HG02885 (cell line): ENCODE data around the gene SNU13.
"Not testable (repeated sequence)": the region's sequence is repeated elsewhere in the genome, so short reads cannot be mapped to it uniquely, and the experiment has no call there.

Experiments used
- ATAC-seq: cut with Tn5 transposase; IDR thresholded peaks from one replicate; pipeline ENCODE4 v1.9.1; 2021; ENCODE audit warnings: mild to moderate bottlenecking; ENCODE audit not compliant: unreplicated experiment, poor library complexity

Gene SNU13

DNA sequence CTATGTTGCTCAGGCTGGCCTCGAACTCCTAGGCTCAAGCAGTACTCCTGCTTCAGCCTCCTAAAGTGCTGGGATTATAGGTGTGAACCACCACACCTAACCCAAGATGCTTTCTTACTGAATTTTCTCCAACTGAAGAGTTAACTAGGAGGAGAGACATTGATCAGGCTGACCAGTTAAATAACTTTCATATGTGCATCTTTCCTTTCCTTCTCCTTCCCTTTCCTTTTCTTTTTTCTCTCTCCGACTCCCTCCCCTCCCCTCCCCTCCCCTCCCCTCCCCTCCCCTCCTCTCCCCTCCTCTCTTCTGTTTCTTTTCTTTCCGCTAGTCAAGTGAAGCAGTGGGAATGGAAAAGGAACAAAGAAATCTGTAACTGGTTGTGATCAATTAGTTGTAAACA lies 40.9 kb downstream of the SNU13 start:
- ATAC-seq: no peak

DNA sequence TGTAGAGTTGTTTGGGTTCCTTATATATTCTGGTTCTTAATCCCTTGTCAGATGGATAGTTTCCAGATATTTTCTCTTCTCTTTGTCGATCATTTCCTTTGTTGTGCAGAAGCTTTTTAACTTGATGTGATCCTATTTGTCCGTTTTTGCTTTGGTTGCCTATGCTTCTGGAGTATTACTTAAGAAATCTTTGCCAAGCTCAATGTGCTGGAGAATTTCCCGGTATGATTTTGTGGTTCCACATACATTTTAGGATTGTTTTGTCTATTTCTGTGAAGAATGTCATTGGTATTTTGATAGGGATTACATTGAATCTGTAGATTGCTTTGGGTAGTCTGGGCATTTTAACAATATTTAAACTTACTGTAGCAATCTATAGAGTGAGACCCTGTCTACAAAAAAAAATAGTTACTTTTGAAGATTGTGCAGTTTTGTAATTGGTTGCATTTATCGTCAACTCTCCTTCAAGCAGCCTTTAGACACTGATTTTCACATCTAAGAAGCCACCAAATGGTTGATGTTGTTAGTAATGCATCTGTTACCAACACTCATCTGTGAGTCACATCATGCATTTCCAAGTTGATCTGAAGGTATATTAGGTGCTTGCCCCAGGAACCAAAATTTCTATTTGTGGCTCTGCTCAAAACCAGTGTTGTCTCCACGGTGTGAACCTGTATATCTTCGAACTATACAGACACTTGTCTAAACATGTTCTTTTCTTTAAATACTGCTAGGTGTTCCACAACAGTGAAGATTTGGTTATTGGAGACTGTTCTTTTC lies 46.1 kb downstream of the SNU13 start:
- no peak for ATAC-seq

DNA sequence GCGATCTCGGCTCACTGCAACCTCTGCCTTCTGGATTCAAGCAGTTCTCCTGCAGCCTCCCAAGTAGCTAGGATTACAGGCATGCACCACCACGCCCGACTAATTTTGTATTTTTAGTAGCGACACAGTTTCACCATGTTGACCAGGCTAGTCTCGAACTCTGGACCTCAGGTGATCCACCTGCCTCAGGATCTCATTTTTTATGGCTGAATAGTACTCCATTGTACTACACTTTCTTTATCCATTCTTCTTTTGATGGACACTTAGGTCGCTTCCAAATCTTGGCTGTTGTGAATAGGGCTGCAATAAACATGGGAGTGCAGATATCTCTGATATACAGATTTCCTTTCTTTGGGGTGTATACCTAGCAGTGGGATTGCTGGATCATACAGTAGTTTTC lies 46.8 kb downstream of the SNU13 start:
- no peak for ATAC-seq

DNA sequence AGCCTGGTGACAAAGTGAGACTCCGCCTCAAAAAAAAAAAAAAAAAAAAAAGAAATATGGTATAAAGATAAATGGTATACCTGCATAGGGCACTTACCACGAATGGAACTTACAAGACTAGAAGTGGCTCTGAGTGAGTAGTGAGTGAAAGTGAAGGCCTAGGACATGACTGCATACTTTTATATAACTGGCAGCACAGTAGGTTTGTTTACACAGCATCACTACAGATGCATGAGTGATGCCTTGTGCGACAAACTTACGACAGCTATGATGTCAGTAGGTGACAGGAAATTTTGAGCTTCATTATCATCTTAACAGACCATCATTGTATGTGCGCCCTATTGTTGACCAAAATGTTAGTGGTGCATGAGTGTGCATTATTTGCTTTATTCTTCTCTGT lies 49.9 kb downstream of the SNU13 start:
- ATAC-seq: no peak

DNA sequence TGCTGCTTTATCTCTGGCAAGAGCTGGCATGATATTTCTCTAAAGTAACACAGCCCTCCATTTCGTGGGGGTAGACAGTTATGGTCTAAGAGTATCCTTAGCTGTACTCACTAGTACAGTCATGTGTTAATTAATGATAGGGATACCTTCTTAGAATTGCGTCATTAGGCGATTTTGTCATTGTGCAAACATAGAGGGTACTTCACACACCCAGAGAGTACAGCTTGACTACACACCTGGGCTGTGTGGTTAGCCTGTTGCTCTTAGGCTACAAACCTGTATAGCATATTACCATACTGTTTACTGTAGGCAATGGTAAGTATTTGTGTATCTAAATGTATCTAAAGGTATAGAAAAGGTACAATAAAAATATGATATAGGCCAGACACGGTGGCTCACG lies 50.5 kb downstream of the SNU13 start:
- ATAC-seq: no peak

DNA sequence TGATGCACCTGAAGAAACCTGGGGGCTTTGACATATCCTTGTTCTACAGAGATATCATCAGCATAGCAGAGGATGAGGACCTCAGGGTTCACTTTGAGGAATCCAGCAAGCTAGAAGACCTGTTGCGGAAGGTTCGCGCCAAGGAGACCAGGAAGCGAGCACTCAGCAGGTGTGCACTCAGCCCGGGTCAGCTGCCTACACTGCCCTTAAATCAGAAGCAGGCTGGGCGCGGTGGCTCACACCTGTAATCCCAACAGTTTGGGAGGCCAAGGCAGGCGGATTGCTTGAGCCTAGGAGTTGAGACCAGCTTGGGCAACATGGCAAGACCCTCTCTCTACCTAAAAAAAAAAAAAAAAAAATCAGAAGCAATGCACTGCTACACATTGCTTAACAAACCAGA lies 51.0 kb downstream of the SNU13 start:
- not testable (repeated sequence) for ATAC-seq

DNA sequence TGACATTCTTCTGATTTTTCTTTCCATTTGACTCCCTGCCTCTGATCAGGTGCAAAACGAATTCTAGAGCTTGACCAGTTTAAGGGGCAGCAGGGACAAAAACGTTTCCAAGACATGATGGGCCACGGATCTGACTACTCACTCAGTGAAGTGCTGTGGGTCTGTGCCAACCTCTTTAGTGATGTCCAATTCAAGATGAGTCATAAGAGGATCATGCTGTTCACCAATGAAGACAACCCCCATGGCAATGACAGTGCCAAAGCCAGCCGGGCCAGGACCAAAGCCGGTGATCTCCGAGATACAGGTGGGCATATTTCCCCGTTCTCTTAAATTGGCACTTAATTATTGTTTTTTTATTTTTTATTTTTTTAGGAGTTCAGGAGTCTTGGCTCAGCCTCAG lies 52.2 kb downstream of the SNU13 start:
- no peak for ATAC-seq

DNA sequence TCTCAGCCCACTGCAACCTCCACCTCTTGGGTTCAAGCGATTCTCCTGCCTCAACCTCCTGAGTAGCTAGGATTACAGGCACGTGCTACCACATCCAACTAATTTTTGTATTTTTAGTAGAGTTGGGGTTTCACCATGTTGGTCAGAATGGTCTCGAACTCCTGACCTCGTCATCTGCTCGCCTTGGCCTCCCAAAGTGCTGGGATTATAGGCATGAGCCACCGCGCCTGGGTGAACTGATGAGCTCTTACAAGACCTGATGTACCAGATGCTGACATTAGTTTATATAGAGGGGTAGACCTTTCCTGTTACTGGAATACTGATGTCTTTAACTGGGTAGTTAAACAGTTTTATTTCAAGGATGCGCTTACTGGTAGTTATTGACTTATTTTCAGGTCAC lies 54.1 kb downstream of the SNU13 start:
- not testable (repeated sequence) for ATAC-seq

DNA sequence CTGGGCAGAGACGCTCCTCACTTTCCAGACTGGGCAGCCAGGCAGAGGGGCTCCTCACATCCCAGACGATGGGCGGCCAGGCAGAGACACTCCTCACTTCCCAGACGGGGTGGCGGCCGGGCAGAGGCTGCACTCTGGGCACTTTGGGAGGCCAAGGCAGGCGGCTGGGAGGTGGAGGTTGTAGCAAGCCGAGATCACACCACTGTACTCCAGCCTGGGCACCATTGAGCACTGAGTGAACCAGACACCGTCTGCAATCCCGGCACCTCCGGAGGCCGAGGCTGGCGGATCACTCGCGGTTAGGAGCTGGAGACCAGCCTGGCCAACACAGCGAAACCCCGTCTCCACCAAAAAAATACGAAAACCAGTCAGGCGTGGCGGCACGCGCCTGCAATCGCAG lies 57.1 kb downstream of the SNU13 start:
- ATAC-seq: not testable (repeated sequence)

DNA sequence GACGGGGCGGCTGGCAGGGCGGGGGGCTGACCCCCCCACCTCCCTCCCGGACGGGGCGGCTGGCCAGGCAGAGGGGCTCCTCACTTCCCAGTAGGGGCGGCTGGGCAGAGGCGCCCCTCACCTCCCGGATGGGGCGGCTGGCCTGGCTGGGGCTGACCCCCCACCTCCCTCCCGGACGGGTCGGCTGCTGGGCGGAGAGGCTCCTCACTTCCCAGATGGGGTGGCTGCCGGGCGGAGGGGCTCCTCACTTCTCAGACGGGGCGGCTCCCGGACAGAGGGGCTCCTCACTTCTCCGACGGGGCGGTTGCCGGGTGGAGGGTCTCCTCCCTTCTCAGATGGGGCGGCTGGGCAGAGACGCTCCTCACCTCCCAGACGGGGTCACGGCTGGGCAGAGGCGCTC lies 57.6 kb downstream of the SNU13 start:
- ATAC-seq: not testable (repeated sequence)

DNA sequence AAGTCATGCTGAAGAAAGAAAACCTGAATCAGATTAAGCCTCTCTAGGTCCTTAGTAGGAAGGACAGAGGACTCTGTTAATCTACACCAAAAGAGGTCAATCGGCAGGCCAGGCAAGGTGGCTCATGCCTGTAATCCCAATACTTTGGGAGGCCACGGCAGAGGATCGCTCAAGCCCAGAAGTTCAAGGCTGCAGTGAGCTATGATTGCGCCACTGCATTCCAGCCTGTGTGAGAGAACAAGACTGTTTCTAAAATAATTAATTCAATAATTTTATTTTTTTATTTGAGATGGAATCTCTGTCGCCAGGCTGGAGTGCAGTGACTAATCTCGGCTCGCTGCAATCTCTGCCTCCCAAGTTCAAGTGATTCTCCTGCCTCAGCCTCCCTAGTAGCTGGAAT lies 63.1 kb downstream of the SNU13 start:
- ATAC-seq: no peak
